ENCODE data around the gene C12orf60.

Gene C12orf60

DNA sequence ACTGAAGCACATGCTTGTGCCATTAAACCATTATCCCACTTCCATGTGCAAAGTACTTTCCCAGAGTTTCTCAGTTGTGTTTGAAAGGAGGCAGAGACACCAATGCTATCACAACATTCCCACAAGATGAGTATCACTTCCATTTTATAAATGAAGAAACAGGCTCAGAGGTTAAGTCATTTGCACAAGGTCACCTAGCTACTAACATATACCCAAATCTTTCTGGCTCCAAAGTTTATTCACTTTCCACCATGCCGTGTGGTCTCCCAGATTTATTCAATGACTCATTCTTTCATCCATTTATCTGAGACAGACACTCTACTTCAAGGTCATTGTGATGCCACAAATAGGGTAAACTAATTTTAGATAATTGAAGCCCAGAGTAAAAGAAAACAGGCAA, 30.5 kb downstream of the C12orf60 start:
- no peak for DNase-seq

GRCh38 chr12:14834509-14834908, 31.0 kb downstream of the C12orf60 start:
- DNase-seq, result no peak

DNA sequence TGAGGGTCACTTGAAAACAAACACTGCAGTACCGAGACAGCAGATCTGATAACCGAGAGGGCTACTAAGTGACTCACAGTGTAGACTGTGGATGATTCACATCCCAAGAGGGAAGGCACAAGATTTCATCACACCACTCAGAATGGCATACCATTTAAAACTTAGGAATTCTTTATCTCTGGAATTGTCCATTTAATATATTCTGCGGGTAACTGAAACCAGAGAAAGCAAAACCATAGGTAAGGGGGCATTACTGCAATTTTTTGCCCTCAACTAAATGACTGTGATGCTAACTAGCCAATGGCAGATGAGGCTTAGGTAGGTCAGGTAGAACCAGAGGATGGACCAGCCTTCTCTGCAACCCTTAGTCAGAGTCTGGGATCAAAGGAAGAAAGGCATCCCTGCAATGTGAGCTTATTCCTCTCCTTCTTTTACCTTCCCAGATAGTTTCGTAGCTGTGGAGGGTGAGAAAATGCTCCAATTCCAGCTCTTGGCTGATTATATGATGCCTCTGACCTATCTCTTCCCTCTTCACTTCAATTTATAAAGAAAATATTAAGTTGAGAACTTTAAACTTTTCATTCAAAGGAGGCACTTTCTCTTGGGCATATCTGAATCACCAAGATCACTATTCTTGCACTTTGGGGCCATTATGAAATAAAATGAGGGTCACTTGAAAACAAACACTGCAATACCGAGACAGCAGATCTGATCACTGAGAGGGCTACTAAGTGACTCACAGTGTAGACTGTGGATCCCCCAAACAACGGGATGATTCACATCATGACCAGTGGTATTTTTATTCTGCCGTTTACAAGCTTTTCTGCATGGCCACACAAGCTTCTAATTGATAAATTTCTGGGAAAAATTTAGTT, 33.1 kb downstream of the C12orf60 start:
- DNase-seq, result no peak

GRCh38 chr12:14839262-14839661, 35.8 kb downstream of the C12orf60 start:
- no peak for DNase-seq

- no peak for DNase-seq
Observed at GRCh38 chr12:14840616-14841015, 37.1 kb downstream of the C12orf60 start.

DNA sequence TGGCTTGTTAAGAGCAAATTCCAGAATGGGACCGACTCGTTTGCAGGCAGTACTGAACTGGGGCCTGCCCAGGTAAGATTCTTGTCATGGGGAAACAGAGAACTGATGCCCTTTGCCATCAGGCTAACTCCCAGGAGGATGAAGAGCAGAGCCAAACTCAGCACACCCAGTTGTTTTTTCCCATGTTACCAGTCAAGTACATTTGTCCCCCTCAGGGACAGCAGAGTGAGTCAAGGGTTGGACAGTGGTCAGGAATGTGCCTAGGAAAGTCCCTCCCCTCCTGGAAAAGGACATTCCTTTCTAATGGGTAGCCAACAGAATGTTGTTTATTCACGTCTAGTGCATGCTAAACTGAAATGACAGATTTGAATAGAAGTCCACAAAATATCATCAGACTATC, 38.3 kb downstream of the C12orf60 start:
- DNase-seq, result no peak

GRCh38 chr12:14842315-14842714, 38.8 kb downstream of the C12orf60 start:
- no peak for DNase-seq

DNA sequence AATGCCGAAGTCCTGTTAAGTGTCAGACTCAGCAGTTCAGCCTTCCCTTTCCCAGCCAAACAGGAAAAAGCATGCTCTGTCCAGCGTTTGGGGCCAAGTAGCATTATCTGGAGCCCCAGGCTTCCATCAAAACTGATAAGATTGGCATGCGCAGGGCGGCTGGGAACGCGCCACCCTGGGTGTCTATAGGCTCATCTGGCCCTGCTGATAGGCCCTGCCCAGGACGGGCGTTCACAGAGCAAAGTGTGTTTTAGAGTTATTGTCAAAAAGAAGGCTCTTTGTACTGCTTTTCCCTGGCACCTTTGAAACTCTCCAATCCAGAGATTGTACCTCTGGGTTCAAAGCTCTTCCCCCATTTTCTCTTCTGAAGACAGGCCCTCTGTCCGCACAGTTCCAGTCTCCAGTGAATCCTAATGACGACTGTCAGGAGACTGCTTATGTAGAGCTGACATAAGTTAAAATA, 40.0 kb downstream of the C12orf60 start, which contains the start of gene ART4:
Gene ART4 (minus strand): TSS at position 102 of the 463 bp plus-strand sequence. CDS start 413 bp downstream, outside the sequence.
- DNase-seq, result no peak

- DNase-seq, result no peak
Observed at GRCh38 chr12:14844401-14844800, 40.9 kb downstream of the C12orf60 start.

DNA sequence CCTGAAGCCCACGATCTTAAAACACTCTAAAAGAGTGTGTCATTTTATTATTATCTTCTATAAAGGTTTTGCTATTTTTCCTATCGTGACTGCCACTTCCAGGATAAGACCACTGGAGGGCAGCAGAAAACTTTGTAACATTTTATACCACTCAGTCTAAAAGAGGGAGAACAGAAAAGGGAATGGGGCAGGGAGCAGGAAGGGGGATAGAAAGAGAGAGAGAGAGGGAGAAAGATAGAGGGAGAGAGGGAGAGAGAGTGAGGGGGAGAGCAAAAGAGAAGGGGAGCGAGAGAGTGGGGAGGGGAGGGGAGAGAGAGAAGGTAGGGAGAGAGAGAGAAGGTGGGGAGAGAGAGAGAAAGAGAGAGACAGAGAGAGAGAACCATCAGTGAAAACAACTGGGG, 41.9 kb downstream of the C12orf60 start:
- peak in 15 of 51 donors; percentile 1 to 78 (median 8) for DNase-seq

GRCh38 chr12:14846042-14846587, 42.6 kb downstream of the C12orf60 start:
- no peak for DNase-seq

- DNase-seq, result no peak
Observed at GRCh38 chr12:14846876-14847580, 43.6 kb downstream of the C12orf60 start.

- DNase-seq, result no peak
Observed at GRCh38 chr12:14849661-14850060, 46.2 kb downstream of the C12orf60 start.

GRCh38 chr12:14850929-14851663, 47.6 kb downstream of the C12orf60 start:
- DNase-seq, result no peak

GRCh38 chr12:14852880-14853279, 49.4 kb downstream of the C12orf60 start:
- no peak for DNase-seq

- DNase-seq, result no peak
Observed at GRCh38 chr12:14853961-14854360, 50.5 kb downstream of the C12orf60 start.

GRCh38 chr12:14854586-14855183, 51.2 kb downstream of the C12orf60 start:
- no peak for DNase-seq

GRCh38 chr12:14858513-14858912, 55.0 kb downstream of the C12orf60 start:
- no peak for DNase-seq

DNA sequence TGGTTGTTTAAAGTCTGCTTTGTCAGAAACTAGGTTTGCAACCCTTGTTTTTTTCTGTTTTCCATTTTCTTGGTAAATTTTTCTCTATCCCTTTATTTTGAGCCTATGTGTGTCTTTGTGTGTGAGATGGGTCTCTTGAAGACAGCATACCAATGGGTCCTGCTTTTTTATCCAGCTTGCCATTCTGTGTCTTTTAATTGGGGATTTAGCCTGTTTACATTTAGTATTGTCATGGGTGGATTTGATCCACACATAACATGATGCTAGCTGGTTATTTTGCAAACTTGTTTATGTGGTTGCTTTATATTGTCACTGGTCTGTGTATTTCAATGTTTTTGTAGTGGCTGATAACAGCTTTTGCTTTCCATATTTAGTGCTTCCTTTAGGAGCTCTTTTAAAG, 57.0 kb downstream of the C12orf60 start:
- DNase-seq, result no peak

- no peak for DNase-seq
Observed at GRCh38 chr12:14868916-14869506, 65.5 kb downstream of the C12orf60 start.

DNA sequence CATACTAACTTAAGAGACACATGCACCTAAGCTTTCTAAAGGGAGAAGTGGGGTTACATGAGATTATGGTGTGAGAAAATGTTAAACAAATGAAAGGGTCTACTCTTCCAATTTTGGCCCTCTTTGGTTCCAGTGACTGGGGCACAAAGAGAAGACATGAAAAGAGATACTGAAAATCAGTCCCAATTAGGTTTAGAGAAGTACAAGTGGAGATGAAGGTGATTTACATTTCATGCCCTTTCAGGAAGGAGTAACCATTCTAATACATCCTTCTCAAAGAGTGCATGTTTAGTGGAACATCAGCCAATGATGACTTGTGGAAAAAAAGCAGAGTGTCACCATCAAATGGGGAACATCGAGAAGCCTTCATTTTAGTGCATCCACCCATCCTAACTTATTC, 67.8 kb downstream of the C12orf60 start:
- DNase-seq, result no peak
